Coronary artery (tissue), 2 donors: ENCODE data around the gene FBXL16.
A peak's percentile ranks its signal among the peaks of the same experiment; 100 is the strongest.

Experiments used
- DNase-seq: peaks from one replicate; pipeline ENCODE4 v3.0.0-alpha.2; 2017; ENCODE audit warnings: low spot score
- H3K27ac ChIP-seq, 2 donors: fragments of 200-600 bp; sonication (generic); one replicate each; pipeline ENCODE4 v1.5.1; 2016 to 2019
- H3K4me3 ChIP-seq: fragments of 200-600 bp; sonication (generic); 2 replicates; pipeline ENCODE4 v1.5.1; 2016; ENCODE audit warnings: mild to moderate bottlenecking, moderate library complexity
- TF ChIP-seq, protein P1 (sequence below): fragments of 200-600 bp; sonication (generic); IDR thresholded peaks from one replicate; pipeline ENCODE4 v1.5.1; 2019; ENCODE audit warnings: antibody characterized with exemption

Gene FBXL16

DNA sequence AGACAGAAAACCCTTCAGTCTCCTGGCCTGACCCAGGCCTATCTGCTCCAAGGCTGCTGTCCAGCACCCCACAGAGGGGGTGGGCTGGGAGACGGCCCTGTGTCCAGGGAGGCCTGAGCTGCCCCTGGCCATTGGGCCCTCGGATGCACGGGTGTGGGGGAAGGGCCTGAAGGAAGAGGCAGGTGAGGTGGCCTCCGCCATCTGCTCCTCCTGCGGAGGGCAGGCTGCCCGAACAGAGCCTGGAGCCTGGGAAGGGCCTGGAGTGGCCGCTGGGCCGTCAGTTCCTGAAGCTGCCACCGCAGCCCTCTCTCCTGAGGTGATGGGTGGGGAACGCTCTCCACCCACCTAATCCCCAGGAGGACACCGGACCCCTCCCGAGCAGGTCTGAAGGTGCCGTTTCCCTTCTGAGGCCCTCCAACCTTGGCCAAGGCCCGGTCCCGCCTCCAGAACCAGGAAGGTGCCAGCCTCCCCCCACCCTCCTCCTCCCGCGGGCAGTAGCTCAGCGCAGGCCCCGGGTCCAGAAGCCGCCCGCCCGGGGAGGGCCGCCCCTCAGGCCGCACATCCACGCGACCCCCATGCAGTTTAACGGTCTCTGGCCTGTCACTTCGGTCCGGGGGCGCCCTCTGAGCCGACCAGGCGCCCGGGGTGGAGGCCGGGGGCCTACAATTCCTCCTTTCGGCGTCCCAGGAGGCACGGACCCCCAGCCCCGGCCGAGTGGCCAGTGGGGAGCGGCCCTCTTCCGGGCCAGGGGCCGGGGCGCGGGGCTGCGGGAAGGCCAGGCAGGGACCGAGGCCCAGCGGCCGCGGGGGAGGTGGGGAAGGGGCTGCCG lies 835 bp downstream of the FBXL16 start:
- Histone ChIP-seq H3K4me3 (peak overlapping the region; percentile 57), H3K27ac (no peak overlapping the region)
- no peak for DNase-seq
- TF ChIP-seq, protein P1, sequence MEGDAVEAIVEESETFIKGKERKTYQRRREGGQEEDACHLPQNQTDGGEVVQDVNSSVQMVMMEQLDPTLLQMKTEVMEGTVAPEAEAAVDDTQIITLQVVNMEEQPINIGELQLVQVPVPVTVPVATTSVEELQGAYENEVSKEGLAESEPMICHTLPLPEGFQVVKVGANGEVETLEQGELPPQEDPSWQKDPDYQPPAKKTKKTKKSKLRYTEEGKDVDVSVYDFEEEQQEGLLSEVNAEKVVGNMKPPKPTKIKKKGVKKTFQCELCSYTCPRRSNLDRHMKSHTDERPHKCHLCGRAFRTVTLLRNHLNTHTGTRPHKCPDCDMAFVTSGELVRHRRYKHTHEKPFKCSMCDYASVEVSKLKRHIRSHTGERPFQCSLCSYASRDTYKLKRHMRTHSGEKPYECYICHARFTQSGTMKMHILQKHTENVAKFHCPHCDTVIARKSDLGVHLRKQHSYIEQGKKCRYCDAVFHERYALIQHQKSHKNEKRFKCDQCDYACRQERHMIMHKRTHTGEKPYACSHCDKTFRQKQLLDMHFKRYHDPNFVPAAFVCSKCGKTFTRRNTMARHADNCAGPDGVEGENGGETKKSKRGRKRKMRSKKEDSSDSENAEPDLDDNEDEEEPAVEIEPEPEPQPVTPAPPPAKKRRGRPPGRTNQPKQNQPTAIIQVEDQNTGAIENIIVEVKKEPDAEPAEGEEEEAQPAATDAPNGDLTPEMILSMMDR, result no peak

DNA sequence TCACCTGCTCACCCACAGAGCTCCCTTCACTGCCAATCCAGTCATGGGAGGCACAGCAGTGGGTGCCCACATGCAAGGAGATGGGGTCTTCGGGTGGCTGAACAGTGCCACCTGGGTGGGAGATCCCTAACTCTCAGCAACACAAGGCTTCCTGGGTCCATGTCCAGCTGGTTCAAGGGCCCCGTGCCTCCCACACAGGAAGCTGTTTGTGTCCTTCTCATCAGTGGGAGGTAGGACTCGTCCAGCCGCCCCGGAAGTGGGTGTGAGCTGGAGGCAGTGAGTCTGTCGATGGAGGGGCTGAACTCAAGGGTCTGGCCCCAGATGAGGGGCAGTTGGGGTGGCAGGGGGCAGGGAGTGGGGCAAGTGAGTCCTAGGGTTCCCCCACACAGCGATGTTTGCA lies 1.6 kb downstream of the FBXL16 start:
- Histone ChIP-seq H3K4me3 (no peak overlapping the region), H3K27ac (no peak overlapping the region)
- TF ChIP-seq, protein P1, result no peak
- no peak for DNase-seq

DNA sequence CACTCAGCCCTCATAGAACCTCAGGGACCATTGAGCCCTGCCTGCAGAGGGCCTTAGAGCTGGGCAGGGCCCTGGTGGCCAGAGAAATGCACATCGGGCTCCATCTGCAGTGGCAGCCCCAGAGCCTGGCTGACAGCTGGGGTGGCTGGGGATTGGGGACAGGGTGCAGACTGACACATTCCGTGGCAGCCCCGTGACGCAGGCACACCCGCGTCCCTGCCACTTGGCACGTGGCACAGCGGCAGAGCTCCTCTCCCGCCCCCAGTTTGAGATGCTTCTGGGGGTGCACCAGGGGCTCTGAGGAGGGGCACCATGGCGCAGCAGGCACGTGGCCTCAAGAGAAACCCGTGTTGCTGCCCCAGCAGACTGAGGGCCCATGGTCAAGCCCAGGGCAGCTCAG lies 2.2 kb downstream of the FBXL16 start:
- Histone ChIP-seq H3K27ac (no peak overlapping the region), H3K4me3 (no peak overlapping the region)
- no peak for DNase-seq
- TF ChIP-seq, protein P1, result no peak

DNA sequence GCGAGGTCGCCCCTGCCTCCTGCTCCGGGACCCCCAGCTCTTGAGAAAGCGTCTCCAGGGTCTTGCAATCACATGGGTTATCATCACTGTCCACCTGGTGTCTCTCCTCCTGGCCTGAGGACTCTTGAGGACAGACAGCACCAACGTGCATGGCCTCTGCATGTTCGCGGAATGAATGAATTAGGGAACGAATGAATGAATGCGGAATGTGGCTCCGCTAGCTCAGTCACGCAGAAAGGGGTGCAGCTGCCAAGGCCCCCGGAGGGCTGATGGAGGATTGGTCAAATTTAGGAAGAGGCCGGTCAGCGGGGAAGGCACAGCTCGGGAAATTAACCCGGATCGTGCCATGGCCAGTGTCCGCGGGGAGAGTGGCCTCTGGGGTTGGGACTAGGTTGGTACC lies 3.3 kb downstream of the FBXL16 start:
- DNase-seq, result no peak
- H3K4me3 ChIP-seq, result no peak overlapping the region
- H3K27ac ChIP-seq, result no peak overlapping the region
- TF ChIP-seq, protein P1, result no peak

DNA sequence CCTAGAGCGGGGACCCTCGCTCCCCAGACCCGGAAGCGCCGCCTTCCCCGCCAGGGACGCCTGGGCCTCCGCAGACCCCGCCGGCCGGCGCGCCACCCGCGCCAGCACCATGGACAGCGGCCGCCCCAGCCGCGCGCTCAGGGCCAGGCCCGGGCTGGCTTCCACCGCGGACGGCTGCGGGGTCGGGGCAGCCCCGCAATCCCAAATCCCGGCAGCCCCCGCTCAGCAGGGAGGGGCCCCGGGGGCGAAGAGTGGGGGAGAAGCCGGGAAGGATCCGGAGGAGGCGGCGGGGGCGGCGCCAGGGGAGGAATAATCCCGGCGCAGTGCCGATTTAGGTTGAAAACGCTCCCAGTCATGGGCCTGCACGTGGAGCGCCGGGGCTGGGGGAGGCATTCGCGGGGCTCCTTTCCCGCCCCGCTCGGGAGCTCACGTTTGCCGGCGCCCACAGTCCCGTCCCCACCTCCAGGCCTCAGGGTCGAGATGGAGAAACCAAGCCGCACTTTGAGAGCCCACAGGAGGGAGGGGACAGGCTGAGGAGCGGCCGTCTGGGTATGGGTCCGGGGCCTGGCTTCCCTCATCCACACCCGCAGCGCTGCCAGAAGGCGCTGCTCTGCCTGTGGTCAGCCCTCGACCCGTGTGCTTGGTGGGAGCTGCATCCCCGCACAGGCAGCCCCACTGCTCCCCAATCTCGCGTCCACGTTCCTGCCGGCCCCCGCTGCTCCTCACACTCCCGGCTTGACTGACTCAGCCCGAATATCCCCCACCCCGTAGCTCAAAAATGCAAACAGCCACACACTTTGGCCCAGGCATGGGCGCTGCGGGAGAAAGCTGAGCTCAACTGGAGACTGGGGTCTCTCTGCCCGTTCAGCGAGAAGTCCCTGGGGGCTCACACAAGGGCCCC lies 4.7 kb downstream of the FBXL16 start:
- TF ChIP-seq, protein P1, result no peak
- H3K27ac ChIP-seq, result no peak overlapping the region
- no peak for DNase-seq
- H3K4me3 ChIP-seq, result peak overlapping the region; percentile 36

DNA sequence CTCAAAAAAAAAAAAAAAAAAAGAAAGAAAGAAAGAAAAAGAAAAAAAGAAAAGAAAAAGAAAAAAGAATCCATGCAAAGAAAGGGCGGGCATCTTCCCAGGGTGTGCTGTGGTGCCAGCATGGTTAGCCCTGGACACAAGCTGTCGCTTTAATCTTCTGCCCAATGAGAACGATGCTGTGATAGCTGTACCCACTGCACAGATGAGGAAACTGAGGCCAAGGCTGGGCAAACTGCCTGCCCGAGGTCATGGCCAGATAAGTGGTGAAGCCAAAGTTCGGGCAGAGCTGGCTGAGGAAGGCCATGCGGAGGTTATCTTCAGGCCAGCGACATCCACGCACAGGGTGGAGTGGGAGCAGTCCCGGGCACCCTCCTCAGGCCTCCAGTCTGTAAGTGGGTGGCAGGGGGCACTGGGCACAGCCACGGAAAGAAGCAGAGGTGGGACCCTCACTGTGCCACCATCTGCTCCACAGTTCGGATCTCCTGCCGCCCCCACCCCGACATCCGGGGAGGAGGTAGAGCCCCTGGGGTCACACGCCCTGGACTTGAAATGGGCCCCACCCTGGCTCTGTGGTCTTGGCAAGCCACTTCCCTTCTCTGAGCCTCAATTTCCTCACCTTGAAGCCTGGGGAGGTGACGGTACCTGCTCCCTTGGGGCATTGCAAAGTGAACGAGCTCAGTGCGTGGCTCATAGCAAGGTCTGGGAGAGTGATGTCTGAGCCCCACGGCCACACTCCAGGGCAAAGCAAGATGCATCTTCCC lies 6.5 kb downstream of the FBXL16 start:
- no peak for DNase-seq
- no peak overlapping the region for H3K27ac ChIP-seq
- H3K4me3 ChIP-seq, result no peak overlapping the region
- TF ChIP-seq, protein P1, result no peak
